ENCODE results near the gene SLC27A5.

DNA sequence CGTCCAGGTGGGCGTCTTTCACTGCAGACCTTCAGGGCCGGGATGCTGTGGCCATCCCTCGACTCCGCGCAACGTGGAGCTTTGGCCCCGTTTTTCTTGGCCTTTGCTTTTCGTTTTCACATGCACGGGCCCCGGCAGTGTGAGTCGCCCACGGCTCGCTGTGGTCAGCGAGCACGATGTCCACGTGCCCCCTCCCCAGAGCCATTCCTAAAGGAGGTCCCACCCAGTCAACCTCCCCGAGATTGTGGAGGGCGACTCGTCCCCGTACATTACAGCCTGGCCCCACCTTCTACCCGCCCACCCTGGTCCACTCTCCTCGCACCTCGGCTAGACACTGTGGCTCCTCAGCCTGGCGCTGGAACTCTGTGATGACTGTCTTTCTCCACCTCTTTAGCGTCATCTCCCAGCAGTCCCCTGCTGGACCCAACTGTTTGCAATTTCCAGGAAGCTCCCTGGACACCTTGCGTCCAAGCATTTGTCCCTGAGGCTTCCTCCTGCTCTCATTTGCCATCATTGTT, 35.2 kb downstream of the SLC27A5 start:
- no peak for TF ChIP-seq CTCF (IDR thresholded peaks at IDR 0.05)
- TF ChIP-seq POLR2A (IDR thresholded peaks at IDR 0.05) = no peak
- no peak for TF ChIP-seq POLR2AphosphoS5 (IDR thresholded peaks at IDR 0.05)
- TF ChIP-seq EP300 (IDR thresholded peaks at IDR 0.05) = no peak

Measured in sigmoid colon (tissue), 4 donors.